PFSK-1 (cell line): Measurements from ENCODE around the gene CES4A.

Source experiments
- FOXP2 ChIP-seq: optimal IDR thresholded peaks from 2 replicates; pipeline ENCODE3; 2011; ENCODE audit warnings: borderline replicate concordance, control low read depth, inconsistent platforms; ENCODE audit not compliant: insufficient read depth; ENCODE audit errors: extremely low read length, extremely low read depth
- POLR2AphosphoS5 ChIP-seq: IDR thresholded peaks from 2 replicates; pipeline ENCODE4 v1.6.1; 2012; ENCODE audit warnings: low read depth, mild to moderate bottlenecking, control low read depth, low read length, moderate library complexity
- REST ChIP-seq, 2 experiments: IDR thresholded peaks; 2 replicates each; pipeline versions ENCODE4 v1.6.1 to v1.8.0; 2011 to 2012; ENCODE audit warnings: low read depth in 2 of 2, low read length in 2 of 2, control low read depth in 1 of 2, inconsistent platforms in 1 of 2, mild to moderate bottlenecking in 1 of 2, moderate library complexity in 1 of 2; ENCODE audit not compliant: insufficient read depth in 1 of 2
- SIN3A ChIP-seq: IDR thresholded peaks from 2 replicates; pipeline ENCODE4 v1.6.1; 2012; ENCODE audit warnings: mild to moderate bottlenecking, low read length, moderate library complexity, borderline replicate concordance; ENCODE audit not compliant: insufficient read depth
- TAF1 ChIP-seq: IDR thresholded peaks from 2 replicates; pipeline ENCODE4 v1.6.1; 2012; ENCODE audit warnings: low read length, control low read depth, borderline replicate concordance; ENCODE audit not compliant: insufficient read depth

The CES4A gene

GRCh38 chr16:66948134-66948836, 40.1 kb upstream of the CES4A start:
- TF ChIP-seq REST (IDR thresholded peaks at IDR 0.05; ENCODE audit: insufficient read depth in 1 of 2, low read depth in 2 of 2, low read length in 2 of 2) (no peak), FOXP2 (no peak), SIN3A (no peak), TAF1 (no peak), POLR2AphosphoS5 (no peak)

- TF ChIP-seq SIN3A = no peak
- no peak for TF ChIP-seq TAF1
- TF ChIP-seq POLR2AphosphoS5 = no peak
- TF ChIP-seq REST (IDR thresholded peaks at IDR 0.05; ENCODE audit: insufficient read depth in 1 of 2, low read depth in 2 of 2, low read length in 2 of 2) = no peak
- TF ChIP-seq FOXP2 = no peak
Observed at GRCh38 chr16:66948837-66949225, 39.6 kb upstream of the CES4A start.

- TF ChIP-seq POLR2AphosphoS5 = no peak
- no peak for TF ChIP-seq SIN3A
- TF ChIP-seq REST (IDR thresholded peaks at IDR 0.05; ENCODE audit: insufficient read depth in 1 of 2, low read depth in 2 of 2, low read length in 2 of 2) = no peak
- no peak for TF ChIP-seq TAF1
- TF ChIP-seq FOXP2 = no peak
Observed at GRCh38 chr16:66949472-66949871, 38.9 kb upstream of the CES4A start.

GRCh38 chr16:66950437-66950836, 38.0 kb upstream of the CES4A start:
- TF ChIP-seq REST (IDR thresholded peaks at IDR 0.05; ENCODE audit: insufficient read depth in 1 of 2, low read depth in 2 of 2, low read length in 2 of 2) (no peak), TAF1 (no peak), SIN3A (no peak), POLR2AphosphoS5 (no peak), FOXP2 (no peak)
